HG02840 (cell line): ENCODE measurements around the gene CALCA.

Source experiments
- ATAC-seq: cut with Tn5 transposase; IDR thresholded peaks from one replicate; pipeline ENCODE4 v1.9.1; 2021; ENCODE audit warnings: mild to moderate bottlenecking, moderate library complexity, moderate number of reproducible peaks; ENCODE audit not compliant: unreplicated experiment, low FRiP score

Gene CALCA

DNA sequence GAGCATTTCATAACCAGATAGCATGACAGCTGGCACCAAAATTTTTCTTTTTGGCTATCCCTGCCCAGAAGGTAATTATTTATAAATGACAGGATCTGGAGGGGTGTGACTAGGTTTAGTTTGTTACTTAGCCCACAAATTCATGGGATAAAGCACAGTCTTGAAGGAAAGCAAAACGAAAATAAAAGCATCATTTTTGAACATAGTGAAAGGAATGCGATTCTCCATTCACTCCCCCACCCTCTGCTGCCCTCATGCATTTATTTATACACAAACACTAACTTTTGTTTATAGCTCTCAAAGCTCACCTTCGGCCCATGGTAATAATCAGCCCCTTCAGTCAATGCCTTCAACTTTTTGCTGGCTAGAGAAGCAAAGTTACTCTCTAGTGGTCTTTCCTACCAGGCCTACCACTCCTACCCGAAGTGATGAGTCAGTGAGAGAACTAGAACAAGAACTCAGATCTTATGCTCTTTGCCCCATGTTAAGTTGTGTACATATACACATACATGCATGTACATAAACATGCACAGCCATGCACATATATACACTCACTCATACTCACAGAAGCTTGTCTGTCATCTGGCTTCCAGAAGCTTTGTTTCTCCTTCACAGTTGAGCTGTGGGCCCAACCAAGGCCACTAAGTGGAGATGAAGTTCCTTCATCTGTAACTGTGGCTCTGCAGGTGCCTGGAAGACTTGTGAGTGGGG, 22.6 kb downstream of the CALCA start:
- no peak for ATAC-seq

DNA sequence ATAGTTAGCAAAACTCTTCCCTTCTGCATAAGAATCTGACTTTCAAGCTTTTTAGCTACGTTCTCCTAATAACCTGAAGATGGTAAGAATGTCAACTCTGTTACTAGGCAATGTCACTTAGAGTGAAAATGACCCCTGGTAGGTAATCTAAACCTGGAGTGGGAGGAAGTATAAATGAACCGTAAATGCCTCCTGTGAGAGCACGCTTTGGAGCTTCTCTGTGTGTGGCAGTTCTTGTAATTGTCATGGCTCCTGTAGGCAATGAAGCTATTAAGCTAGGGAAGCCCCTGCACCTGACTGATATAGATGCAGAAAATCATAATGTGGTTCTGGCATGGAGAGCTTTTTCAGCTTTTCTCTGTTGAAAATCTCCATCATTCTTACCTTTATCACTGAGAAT, 29.4 kb downstream of the CALCA start:
- ATAC-seq, result no peak

GRCh38 chr11:14938936-14939335, 33.2 kb downstream of the CALCA start:
- no peak for ATAC-seq

- no peak for ATAC-seq
Measured at GRCh38 chr11:14934641-14935351, 37.4 kb downstream of the CALCA start.

- no peak for ATAC-seq
Measured at GRCh38 chr11:14932447-14932846, 39.7 kb downstream of the CALCA start.

GRCh38 chr11:14930369-14930768, 41.8 kb downstream of the CALCA start:
- no peak for ATAC-seq

DNA sequence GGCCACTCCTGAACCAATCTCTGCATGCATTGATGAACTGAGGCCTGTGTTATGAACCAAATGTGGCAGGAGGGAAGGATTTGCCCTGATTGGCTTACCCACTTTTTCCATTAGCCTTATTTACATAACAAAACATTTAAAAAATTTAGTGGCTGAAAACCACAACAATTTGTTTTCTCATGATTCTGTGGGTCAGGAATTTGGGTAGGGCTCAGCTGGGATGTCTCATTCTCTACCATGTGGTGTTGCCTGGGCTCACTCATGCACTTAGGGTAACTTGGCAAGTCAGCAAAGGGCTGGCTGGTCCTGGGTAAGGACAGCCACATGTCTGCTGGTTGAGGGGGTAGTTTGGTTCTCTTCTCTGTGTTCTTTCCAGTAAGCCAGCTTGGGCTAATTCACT, 45.0 kb downstream of the CALCA start:
- no peak for ATAC-seq

- ATAC-seq, result no peak
Measured at GRCh38 chr11:14924318-14924717, 47.8 kb downstream of the CALCA start.
